ENCODE data around the gene EIF2S2.

The EIF2S2 gene

GRCh38 chr20:34045930-34046725, 65.9 kb downstream of the EIF2S2 start:
- no peaks in the 10 kb centered on the region for H3K9me3 ChIP-seq (ENCODE audit: control insufficient read depth, low read length)
- no peaks in the 10 kb centered on the region for H3K4me1 ChIP-seq (ENCODE audit: control insufficient read depth, insufficient read depth, low read length, poor library complexity, severe bottlenecking)
- no peak overlapping the region for H3K27ac ChIP-seq (ENCODE audit: low read depth, low read length, severe bottlenecking)
- 59 to 70% methylated on average over 2 to 3 of the region's 5 CpGs for WGBS, 2 experiments (ENCODE audit: insufficient coverage in 2 of 2)
- no peak overlapping the region for H3K4me3 ChIP-seq (ENCODE audit: extremely low read depth, insufficient read depth, low read length, poor library complexity, severe bottlenecking)
- peaks cover 24% of the 10 kb centered on the region for H3K36me3 ChIP-seq (ENCODE audit: control insufficient read depth, insufficient read depth, low read length)

GRCh38 chr20:34045294-34045693, 66.7 kb downstream of the EIF2S2 start:
- WGBS, 2 experiments (ENCODE audit: insufficient coverage in 2 of 2) = 44 to 72% methylated on average over 2 of the region's 2 CpGs
- no peak overlapping the region for H3K4me3 ChIP-seq (ENCODE audit: extremely low read depth, insufficient read depth, low read length, poor library complexity, severe bottlenecking)
- H3K4me1 ChIP-seq (ENCODE audit: control insufficient read depth, insufficient read depth, low read length, poor library complexity, severe bottlenecking) = no peaks in the 10 kb centered on the region
- H3K36me3 ChIP-seq (ENCODE audit: control insufficient read depth, insufficient read depth, low read length) = peaks cover 20% of the 10 kb centered on the region
- H3K27ac ChIP-seq (ENCODE audit: low read depth, low read length, severe bottlenecking) = no peak overlapping the region
- no peaks in the 10 kb centered on the region for H3K9me3 ChIP-seq (ENCODE audit: control insufficient read depth, low read length)

- H3K9me3 ChIP-seq (ENCODE audit: control insufficient read depth, low read length) = no peaks in the 10 kb centered on the region
These were observed 69.0 kb downstream of the EIF2S2 start for GRCh38 chr20:34043025-34043424.

GRCh38 chr20:34042262-34042661, 69.8 kb downstream of the EIF2S2 start:
- H3K9me3 ChIP-seq (ENCODE audit: control insufficient read depth, low read length) = no peaks in the 10 kb centered on the region
- H3K27ac ChIP-seq (ENCODE audit: low read depth, low read length, severe bottlenecking) = no peak overlapping the region
- 90 to 100% methylated on average over 2 of the region's 4 CpGs for WGBS, 2 experiments (ENCODE audit: insufficient coverage in 2 of 2)
- no peak overlapping the region for H3K4me3 ChIP-seq (ENCODE audit: extremely low read depth, insufficient read depth, low read length, poor library complexity, severe bottlenecking)
- no peaks in the 10 kb centered on the region for H3K4me1 ChIP-seq (ENCODE audit: control insufficient read depth, insufficient read depth, low read length, poor library complexity, severe bottlenecking)
- H3K36me3 ChIP-seq (ENCODE audit: control insufficient read depth, insufficient read depth, low read length) = peaks cover 20% of the 10 kb centered on the region

More at GRCh38 chr20:34043025-34043424, 69.0 kb downstream of the EIF2S2 start:
- Histone ChIP-seq H3K27ac (ENCODE audit: low read depth, low read length, severe bottlenecking) (no peak overlapping the region), H3K4me3 (ENCODE audit: extremely low read depth, insufficient read depth, low read length, poor library complexity, severe bottlenecking) (no peak overlapping the region), H3K4me1 (ENCODE audit: control insufficient read depth, insufficient read depth, low read length, poor library complexity, severe bottlenecking) (no peaks in the 10 kb centered on the region), H3K36me3 (ENCODE audit: control insufficient read depth, insufficient read depth, low read length) (peaks cover 20% of the 10 kb centered on the region)

- Histone ChIP-seq H3K27ac (ENCODE audit: low read depth, low read length, severe bottlenecking) (no peak overlapping the region), H3K36me3 (ENCODE audit: control insufficient read depth, insufficient read depth, low read length) (peaks cover 18% of the 10 kb centered on the region), H3K4me3 (ENCODE audit: extremely low read depth, insufficient read depth, low read length, poor library complexity, severe bottlenecking) (no peak overlapping the region), H3K4me1 (ENCODE audit: control insufficient read depth, insufficient read depth, low read length, poor library complexity, severe bottlenecking) (no peaks in the 10 kb centered on the region), H3K9me3 (ENCODE audit: control insufficient read depth, low read length) (no peaks in the 10 kb centered on the region)
- 92 to 100% methylated on average over 2 to 4 of the region's 4 CpGs for WGBS, 2 experiments (ENCODE audit: insufficient coverage in 2 of 2)
These were observed 70.8 kb downstream of the EIF2S2 start for GRCh38 chr20:34041226-34041625.

- Histone ChIP-seq H3K9me3 (ENCODE audit: control insufficient read depth, low read length) (no peaks in the 10 kb centered on the region), H3K4me3 (ENCODE audit: extremely low read depth, insufficient read depth, low read length, poor library complexity, severe bottlenecking) (no peak overlapping the region), H3K36me3 (ENCODE audit: control insufficient read depth, insufficient read depth, low read length) (peaks cover 13% of the 10 kb centered on the region), H3K27ac (ENCODE audit: low read depth, low read length, severe bottlenecking) (no peak overlapping the region), H3K4me1 (ENCODE audit: control insufficient read depth, insufficient read depth, low read length, poor library complexity, severe bottlenecking) (no peaks in the 10 kb centered on the region)
- WGBS, 2 experiments (ENCODE audit: insufficient coverage in 2 of 2) = 93 to 96% methylated on average over 6 of the region's 9 CpGs
These were observed 71.6 kb downstream of the EIF2S2 start for GRCh38 chr20:34040300-34040995.

Measured in mesodermal cell (in vitro differentiated cells).